COLO668 (cell line): ENCODE measurements around the gene KLF6.

Experiments used
- DNase-seq: peaks from one replicate; lab custom pipeline; 2025; ENCODE audit not compliant: unreplicated experiment; lab: John Stamatoyannopoulos, UW

Gene KLF6

DNA sequence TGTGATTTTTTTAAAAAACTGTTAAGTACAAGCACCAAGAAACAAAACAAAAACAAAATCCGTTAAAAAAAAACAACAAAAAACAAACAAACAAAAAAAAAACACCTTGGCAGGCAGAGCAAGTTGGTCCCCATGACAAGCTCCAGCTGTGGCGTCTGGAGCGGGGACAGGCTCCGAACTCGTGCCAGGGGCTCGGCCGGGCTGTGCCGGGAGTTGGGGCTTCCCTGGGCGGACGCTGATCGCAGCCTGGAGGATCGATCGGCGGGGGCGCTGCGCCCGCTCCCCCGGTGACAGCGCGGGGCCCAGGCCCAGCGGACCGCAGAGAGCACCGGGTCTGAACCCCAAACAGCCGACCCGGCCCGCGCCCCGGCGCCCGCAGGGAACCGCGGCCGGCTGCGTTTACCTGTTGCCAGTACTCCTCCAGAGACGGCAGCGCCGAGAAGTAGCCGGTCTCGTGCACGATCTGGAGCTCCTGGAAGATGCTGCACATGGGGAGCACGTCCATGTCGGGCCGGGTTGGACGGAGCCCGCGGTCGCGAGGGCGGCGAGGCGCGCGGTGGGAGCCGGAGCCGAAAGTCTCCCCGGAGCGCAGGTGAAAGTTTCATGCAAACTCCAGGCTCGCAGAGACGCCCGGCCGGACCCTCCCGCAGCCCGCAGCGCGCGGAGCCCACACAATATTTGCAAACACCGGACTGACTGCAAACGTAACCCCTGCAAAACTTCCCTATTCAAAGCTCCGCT, at the start of gene KLF6:
TSS of gene KLF6 (minus strand) at position 700 of the 741 bp plus-strand sequence. CDS start at position 505, 195 bp downstream.
- peak; percentile 62 for DNase-seq

DNA sequence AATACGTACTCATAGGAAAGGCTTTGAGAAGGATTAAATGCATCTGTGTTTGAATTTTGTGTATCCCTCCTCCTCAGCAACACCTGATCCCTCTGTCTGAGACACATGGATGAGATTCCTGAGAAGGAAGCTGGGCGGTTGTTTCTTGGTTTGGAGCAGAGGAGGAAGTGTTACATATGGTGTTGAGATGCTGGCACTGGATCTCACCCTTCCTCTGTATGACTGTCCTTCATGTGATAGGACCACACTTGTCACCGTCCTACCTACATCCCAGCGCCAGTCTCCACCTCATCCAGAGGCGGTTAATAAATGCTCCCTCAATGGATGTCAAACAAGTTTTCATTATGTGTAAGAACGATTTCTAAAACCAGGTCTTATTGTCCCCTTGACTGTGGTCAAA, 49.4 kb upstream of the KLF6 start:
- no peak for DNase-seq

DNA sequence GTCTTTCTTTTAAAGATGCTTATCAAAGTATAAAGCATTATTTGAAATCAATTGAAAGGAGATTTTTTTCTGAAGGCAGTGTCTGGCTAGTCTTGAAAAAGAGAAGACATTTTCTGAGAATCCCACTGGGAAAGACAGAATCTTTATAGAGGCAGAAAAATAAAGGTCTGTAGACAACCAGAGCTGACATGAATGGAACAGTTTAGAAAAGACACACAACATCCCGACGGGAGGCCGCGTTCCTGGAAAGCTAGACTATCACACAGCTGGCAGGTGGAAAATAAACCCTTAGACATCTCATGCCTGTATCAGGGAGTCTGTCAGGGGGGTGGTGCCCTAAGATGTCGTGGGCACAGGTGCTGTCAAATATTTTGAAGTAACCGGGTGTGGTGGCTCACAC, 48.0 kb upstream of the KLF6 start:
- no peak for DNase-seq

DNA sequence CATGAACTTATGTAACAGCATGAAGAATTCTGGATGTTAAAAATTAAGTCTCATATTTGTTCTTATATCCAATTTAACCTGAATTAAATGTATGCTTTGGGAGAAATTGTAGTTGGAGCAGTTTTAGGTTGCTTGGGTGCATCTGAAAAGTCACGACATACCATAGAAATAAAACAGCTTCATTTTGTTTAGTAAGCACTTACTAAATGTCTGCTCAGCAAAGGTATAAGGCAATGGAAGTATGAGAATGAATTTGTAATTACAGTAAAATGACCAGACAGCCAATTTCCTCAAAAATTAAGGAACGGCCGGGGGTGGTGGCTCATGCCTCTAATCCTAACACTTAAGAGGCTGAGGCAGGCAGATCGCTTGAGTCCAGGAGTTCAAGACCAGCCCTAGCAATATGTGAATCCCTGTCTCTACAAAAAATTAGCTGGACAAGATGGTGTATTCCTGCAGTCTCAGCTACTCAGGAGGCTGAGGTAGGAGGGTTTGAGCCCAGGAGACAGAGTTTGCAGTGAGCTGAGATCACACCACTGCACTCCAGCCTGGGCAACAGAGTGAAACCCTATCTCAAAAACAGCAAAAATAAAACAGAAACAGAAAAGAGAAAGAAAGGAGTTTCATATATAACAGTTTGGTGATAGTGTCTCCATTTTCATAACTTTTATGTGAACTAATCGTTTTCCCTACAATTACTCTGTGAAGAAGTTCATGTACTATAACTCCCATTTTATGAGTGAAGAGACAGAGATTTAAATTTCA, 47.2 kb upstream of the KLF6 start:
- no peak for DNase-seq

DNA sequence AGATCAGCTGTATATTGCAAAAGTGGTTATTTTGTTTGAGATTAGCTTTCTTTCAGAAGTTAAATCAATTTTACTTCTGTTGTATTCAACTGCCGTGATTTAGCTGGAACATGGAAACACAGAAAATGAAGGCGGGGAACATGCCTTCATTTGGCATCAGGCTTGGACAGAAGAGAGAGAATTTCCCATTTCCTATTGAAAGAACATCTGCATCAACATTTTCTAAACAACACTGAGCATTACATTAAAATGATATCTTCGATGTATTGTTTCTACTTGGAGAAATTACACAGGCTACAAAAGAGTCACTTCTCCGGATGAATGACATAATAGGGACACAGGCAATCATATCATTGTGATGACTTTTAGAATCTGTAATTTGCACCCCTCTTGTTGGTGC, 46.6 kb upstream of the KLF6 start:
- DNase-seq = no peak

DNA sequence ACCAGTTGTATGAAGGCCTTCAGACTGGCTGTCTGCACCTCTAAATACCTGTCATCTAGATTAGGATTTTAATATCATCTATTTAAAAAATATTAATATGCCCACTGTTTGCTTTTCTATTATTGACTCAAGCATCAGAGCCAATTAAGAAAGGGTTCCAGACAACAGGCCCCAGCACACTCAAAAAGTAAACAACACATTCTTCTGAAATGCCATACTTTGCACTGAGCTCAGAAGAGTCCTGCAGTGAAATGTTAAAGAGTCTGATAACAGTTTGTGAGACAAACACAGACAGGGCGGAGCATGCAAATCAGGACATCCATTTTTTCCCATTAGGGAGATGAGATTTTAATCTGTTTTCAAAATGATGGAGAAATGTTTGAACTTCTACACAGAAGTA, 45.9 kb upstream of the KLF6 start:
- DNase-seq = no peak

DNA sequence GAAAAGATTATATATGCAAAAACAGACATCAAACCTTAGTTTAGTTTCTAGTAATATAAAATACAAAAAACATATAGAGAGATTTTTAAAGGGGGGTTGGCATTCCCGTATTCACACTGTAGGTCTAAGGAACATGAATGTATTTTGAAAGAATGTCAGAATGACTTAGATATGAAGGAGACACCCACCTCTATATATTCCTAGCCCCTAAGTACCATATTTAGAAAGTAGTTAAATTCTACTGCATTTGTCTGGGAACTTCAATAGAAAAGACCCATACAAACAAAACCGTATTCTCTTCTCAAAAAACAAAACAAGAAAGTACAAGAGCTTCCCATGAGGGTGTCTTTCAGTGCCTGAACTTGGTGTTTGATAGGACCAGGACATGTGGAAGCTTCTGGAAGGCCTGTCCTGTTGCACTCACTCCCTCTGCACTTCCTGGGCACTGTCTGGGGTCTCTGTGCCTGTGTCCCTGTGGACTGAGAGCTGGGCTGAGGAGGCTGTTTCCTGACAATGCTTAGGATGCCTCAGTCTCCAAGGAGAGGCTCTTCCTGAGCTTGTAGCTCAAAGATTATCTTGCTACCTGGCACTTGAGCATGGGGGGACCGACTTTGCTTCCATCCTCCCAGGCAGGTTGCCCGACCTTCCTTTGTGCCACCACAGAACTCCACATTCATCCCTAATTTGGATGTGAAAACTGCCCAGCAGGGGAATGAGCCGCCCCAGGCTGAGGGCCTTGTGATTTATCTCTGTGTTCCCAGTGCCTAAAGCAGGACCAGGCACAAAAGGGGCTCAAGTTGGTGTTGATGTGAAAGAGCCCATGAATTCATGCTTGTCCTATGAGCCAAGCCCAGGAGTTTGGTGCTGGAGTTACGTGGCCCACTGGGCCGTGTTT, 44.4 kb upstream of the KLF6 start:
- no peak for DNase-seq

DNA sequence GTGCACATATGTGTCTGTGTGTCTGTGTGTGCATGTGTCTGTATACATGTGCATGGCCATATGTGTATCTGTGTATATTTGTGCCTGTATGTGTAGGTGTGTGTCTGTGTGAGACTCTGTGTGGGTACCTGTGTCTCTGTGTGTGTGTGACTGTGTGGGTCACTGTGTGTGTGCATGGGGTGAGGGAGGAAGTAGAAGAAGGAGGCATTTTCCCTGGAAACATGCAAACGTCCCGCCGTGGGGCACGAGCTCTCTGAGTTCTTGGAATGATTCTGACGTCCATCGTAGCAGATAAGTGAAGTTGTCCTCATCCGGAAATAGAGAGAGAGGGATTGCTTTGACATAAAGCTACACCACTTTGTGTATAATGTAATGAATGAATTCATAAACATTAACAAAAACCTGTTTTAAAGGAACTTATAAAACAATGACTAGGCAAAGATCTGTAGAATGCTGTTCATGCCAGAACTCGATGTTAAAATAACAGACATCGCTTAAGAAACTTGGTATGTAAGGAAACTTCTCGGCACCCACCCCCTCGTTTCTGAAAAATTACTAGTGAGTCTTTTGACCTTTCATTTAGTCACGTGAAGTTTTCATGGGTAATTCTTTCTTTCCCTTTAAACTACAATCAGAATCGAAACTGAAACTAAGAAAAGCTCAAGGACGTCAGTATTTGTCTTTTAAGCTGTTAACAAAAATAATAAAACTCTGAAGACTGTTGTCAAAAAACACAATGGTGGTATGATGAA, 43.6 kb upstream of the KLF6 start:
- no peak for DNase-seq

DNA sequence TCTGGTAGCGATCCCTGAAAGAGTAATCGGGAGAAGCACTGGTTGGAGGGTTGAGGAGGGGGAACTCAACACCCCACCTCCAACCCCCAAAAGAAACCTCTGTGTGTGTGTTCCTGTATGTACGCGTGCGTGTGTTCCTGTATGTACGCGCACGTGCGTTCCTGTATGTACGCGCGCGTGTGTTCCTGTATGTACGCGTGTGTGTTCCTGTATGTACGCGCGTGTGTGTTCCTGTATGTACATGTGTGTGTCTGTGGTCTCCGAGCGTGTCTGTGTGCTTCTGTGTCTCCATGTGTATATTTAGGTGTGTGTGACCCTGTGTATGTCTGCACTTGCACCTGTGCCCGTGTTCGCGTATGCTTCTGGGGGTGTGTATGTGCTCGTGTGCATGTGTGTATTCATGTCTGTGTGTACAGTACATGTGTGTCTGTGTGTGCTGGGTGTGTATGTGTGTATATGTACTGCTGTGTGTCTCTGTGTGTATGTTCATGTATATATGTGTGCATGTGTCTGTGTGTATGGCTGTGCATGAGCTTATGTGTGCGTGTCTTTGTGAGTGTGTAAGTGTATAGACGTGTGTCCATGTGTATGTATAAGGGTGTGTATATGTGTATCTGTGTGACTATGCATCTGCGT, 42.9 kb upstream of the KLF6 start:
- DNase-seq = no peak

DNA sequence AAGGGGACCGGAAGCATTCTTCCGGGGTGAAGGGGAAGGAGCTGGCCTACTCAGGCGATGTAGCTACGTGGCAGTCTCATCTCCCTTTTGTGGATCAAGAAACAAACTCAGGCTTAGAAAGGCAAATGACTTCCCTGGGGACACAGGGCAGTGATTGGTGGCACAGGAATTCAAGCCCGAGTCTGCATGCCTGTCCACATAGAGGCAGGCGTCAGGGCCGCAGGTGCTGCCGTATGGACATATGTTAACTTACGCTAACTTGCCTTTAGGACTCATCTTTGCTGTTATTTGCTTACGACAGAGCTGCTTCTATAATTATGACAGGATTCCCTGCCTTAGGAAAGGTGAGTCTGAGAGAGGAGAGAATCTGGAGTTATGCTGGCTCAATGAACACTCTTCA, 42.3 kb upstream of the KLF6 start:
- DNase-seq = no peak

DNA sequence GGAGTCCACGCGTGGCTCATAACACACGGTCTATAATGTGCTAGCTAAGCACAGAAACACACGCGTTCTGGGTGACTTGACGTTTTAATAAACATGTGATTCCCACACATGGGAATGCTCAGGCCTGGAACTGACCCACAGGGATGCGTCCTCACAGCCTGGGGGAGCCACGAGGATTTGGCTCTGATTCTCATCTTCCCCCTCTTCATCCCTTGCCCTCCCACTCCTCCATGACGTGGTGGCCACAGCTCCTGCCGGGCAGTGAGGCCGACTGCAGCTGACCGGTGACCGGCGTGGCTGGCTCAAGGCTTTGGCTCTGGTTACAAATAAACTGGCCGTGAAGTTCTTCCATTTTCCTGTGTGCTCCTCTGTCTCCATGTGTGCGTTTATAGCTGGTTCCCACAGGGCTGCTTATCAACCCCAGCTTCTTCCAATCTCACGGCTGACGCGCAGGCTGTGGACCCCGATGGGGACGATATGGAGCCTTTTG, 40.9 kb upstream of the KLF6 start:
- DNase-seq = no peak

DNA sequence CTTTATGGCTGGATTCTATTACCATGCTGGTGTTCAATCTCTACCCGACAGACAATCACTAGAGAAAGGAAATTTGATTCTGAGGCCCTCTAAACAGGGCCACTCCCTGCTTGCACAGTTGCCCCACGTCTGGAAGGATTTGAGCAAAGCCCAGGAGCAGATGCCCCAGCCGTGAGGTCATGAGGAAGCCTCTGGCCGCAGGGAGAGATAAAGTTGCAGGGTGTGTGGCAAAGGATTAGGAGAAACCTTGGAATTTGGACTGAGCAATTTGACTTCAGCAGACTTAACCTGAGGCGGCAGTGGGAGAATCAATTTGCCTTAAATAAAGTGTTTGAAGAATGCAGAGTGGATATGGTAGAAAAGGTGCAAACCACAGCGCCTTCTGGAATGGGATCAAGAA, 40.2 kb upstream of the KLF6 start:
- no peak for DNase-seq

DNA sequence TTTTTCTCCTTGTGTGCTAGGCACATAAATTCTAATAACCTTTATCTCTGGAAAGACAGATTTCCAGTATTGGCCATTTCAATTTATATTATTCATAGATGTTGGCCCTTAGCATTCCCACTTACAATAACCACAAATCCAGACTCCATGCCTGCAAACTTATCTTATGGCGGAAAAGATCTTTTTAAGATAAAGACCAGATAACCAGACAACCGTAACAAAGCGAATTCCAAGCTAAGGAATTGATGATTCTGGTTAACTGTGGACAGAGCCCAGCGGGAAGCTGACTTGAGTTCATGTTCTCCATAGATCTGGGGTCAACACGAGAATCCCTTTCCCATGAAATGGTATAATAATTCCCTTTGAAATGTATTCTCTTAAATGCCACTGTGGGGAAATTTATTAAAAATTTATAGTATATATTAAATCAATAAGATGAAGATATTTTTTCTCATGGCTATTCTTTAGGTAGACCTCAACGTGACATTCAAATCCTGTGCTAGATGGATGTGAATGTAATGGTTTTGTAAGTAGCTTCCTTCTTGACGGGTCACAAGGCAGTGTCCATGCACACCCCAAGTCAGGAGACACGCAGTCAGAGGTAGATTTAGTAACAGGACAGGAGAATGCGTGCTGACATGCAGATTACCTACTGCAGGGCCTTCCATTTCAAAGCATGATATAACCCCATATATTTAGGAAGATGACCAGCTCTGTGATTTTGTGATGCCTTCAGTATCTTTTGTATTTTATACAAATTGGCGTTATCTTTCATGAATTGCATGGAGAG, 37.7 kb upstream of the KLF6 start:
- DNase-seq = no peak

DNA sequence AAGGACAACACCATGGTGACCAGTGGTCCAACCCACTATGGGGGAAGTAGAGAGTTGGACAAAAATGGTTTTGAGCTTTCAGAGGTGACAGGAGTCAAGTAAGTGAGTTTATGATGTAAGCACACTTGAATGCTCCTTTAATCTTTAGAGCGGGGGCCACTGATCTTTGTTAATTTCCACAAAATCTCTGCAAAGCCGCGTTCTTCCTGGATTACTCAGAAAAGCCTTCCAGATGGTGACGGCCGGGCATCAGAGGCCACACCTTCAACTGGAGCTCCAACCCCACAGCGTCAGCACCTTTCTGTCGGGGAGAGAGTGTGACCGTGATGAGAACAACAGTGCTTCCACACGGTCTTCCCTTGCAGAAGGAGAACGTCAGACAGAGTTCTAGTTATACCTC, 35.2 kb upstream of the KLF6 start:
- DNase-seq = no peak

DNA sequence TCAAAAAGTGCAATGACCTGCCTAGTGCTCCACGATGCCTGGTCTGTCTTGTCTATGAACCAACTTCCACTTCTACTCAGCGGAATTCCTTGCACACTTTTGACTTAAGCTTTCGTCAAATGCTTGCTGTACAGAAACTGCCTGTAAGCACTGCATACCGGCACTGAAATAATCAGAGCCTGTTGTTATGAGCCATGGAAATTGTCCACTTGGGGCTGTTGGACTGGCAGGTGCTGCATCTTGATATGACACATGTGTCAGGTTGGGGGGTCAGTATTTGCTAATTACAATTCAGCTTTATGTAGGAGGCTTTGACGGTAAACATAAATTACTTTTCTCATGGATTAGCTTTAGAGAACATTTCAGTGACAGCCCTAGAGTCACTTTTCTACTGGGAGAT, 32.0 kb upstream of the KLF6 start:
- no peak for DNase-seq

DNA sequence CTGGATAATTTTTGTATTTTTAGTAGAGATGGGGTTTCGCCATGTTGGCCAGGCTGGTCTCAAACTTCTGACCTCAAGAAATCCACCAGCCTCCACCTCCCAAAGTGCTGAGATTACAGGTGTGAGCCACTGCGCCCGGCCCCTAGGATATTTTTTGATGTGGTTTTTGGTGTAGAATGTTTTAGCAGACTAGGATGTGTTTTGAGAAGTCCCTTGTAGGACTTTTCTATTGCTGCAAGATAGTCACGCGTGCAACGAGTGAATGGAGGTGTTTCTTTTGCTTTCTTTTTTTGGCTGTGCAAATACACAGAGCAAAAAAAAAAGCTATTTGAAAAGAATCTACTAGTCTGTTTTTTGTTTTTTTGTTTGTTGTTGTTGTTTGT, 29.8 kb upstream of the KLF6 start:
- no peak for DNase-seq

DNA sequence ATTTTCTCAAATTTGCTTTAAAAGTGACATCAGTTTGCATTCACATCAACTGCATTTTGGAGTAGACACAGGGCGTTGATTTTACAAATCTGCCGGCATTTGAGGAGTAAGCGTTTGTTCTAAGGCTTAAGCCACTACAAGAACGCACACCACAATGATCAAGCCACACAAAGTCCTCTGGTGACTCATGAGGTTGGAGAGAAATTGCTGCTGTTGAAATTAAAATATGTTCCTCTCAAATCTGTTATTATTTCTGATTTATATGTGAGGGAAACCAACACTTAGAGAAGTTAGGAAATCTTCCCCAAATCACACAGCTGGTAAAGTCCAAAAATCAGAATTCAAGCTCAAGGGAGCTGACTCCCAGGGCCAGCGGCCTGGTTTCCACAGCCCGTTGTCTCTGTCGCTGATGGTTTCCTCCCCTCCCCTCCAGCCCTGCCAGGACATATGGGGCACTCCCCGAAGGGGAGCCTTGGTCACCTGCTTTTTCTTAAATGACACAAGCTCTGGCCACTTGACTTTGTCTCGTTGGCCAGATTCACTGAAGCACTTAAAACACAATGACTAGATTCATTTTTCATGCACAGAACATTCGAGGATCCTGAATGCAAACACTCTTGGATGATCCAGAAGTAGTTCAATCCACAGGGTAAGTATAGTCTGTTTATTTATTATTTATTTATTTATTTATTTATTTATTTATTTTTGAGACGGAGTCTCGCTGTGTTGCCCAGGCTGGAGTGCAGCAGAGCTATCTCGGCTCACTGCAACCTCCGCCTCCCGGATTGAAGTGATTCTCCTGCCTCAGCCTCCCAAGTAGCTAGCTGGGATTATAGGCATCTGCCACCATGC, 29.2 kb upstream of the KLF6 start:
- DNase-seq = no peak

DNA sequence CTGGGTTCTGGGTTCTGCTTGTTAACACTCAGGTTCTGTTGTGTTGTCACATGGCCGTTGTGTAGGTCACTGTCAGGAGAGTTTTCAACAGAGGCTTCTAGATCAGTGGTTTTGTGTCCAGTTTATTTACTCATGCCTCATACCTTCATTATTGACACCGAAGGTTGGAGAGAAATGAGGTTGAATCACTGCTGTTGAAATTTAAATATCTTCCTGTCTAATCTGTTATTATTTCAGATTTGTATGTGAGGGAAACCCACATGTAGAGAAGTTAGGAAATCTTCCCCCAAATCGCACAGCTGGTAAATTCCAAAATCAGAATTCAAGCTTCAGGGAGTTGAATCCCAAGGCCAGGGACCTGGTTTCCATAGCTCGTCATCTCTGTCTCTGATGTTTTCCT, 28.3 kb upstream of the KLF6 start:
- DNase-seq = no peak

DNA sequence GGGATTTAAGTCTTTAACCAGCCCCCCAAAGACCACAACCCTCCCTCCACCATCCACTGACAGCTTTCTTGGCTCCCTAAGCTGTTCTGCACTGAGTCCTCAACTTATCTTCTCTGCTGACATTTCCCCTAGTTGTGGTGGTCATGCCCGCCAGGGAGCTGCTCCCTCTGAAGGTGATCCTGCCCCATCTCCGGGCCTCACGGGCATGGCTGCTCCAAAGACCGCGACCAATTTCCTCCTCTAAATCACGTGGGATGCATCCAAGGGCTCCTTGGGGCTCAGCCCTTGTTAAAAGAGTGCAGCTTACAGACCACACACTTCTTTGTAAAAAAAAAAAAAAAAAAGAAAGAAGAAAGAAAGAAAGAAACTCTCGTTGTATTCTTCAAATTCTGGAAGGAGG, 27.1 kb upstream of the KLF6 start:
- no peak for DNase-seq
